T-helper 1 cell (primary cell): ENCODE measurements around the gene RUNX2.
"Not testable (repeated sequence)": the region's sequence is repeated elsewhere in the genome, so short reads cannot be mapped to it uniquely, and the experiment has no call there.

Source experiments
- DNase-seq, 5 donors: peaks; one replicate each; pipeline ENCODE4 v3.0.0-alpha.2; 2012 to 2020
- total RNA-seq, 4 donors: gene quantifications; one replicate each; lab custom pipeline; 2026; lab: John Stamatoyannopoulos, UW

RUNX2 gene
- total RNA-seq: 27.8 to 39.3 (median 33.0) reads per million in 4 donors

DNA sequence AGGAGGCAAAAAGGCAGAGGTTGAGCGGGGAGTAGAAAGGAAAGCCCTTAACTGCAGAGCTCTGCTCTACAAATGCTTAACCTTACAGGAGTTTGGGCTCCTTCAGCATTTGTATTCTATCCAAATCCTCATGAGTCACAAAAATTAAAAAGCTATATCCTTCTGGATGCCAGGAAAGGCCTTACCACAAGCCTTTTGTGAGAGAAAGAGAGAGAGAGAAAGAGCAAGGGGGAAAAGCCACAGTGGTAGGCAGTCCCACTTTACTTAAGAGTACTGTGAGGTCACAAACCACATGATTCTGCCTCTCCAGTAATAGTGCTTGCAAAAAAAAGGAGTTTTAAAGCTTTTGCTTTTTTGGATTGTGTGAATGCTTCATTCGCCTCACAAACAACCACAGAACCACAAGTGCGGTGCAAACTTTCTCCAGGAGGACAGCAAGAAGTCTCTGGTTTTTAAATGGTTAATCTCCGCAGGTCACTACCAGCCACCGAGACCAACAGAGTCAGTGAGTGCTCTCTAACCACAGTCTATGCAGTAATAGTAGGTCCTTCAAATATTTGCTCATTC, at the start of gene RUNX2:
RUNX2 (plus strand) TSS at position 375 of the 567 bp plus-strand sequence. CDS start 397 bp downstream, outside the sequence.
- DNase-seq: no peak

DNA sequence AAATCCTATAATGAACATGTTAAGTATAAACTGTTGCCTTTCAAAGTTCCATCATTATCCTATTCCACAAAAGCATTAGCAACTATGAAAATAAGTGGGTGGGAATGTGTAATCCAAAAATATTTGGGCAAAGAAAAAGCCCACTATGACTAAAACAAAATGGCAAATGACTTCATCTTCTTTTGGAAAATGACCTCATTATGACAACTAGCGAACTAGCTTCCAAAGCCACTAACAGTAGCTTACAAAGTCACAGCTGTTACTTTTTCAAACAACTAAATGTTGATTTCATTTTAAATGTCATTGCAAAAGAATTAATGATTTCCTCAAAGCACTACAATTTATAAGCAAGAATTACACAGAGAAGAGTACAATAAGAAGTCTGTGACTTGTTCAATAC, 49.8 kb upstream of the RUNX2 start:
- DNase-seq: no peak

DNA sequence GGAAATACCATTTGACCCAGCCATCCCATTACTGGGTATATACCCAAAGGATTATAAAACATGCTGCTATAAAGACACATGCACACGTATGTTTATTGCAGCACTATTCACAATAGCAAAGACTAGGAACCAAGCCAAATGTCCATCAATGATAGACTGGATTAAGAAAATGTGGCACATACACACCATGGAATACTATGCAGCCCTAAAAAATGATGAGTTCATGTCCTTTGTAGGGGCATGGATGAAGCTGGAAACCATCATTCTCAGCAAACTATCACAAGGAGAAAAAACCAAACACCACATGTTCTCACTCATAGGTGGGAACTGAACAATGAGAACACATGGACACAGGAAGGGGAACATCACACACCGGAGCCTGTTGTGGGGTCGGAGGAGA, 41.4 kb upstream of the RUNX2 start:
- not testable (repeated sequence) for DNase-seq

DNA sequence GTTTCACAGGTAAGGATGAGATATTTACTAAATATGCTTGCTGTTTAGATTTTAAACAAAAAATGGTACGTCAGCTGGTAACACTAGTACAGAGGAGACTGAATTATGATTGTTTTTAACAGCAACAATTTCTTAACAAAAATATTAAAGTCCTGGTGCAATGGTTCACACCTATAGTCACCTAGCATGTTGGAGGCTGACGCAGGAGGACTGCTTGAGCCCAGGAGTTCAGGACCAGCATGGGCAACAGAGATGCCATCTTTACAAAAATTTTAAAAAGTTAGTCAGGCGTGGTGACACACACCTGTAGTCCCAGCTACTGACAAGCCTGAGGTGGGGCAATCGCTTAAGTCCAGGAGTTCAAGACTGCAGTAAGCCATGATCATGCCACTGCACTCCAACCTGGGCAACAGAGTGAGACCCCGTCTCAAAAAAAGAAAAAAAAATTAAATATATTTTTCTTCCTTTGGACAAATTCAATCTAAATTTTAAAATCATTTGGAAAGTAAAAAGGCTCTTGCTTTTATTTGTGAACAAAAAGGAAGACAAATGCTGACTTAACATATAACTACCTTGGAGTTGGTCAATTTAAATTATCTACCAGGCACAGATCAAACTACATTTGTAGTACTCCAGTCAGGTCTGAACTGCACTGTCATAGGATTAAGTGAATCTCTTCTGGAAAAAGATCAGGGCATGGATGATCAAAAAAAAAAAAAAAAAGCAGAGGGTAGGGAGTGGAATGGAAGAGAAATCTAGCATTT, 38.2 kb upstream of the RUNX2 start:
- no peak for DNase-seq

- DNase-seq: peak in 1 of 5 donors; percentile 41
Measured at GRCh38 chr6:45293306-45293705, 34.8 kb upstream of the RUNX2 start.

DNA sequence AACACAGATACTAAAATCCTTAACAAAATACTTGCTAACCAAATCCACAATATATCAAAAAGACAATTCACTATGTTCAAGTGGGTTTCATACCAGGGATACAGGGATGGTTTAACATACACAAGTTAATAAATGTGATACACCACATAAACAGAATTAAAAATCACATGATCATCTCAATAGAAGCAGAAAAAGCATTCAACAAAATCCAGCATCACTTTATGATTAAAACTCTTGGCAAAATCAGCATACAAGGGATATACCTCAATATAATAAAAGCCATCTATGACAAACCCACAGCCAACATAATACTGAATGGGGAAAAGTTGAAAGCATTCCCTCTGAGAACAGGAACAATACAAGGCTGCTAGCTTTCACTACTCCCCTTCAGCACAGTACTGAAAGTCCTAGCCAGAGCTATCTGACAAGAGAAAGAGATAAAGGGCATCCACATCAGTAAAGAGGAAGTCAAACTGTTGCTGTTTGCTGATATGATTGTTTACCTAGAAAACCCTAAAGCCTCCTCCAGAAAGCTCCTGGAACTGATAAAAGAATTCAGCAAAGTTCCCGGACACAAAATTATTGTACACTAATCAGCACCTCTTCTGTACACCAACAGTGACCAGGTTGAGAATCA, 33.9 kb upstream of the RUNX2 start:
- not testable (repeated sequence) for DNase-seq

- no peak for DNase-seq
Measured at GRCh38 chr6:45297320-45297719, 30.8 kb upstream of the RUNX2 start.

GRCh38 chr6:45299096-45299581, 29.0 kb upstream of the RUNX2 start:
- DNase-seq: no peak

GRCh38 chr6:45300736-45301135, 27.4 kb upstream of the RUNX2 start:
- DNase-seq: no peak

DNA sequence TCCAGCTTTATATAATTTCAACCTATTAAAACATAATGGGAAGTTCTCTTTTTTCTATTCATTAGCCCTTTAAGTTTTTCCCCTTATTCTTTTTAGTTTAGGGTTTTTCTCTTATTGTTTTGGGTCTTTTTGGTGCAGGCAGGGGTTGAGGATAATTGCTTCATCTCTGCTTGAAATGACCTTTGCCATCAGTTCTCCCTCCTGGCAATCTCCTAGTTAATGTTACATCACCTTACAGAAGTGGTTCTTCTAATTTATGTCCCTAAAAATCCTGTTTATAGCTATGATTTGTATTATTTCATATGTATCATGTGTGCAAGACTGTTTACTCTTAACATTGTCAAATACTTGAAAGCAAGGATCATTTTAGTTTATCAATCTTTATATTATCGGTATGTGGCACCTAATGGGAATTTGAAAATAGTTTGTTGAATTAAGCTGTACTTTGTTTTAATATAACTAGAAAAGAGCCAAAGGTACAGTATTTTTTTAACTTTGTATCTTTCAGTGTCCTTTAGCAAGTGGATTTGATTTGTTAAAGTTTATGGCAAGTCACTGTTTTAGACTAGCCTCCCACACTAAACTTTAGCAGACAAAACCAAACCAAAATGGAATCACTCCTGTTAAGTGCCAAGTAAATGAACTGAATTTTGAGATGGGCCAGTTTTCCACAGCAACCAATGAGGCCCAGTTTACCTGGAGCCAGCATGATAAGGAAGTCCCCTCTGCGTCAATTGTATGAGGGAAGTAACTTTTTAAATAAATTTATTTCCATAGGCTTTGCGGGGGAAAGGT, 26.6 kb upstream of the RUNX2 start:
- DNase-seq: no peak

GRCh38 chr6:45302832-45303231, 25.3 kb upstream of the RUNX2 start:
- no peak for DNase-seq

- DNase-seq: no peak
Measured at GRCh38 chr6:45305546-45305945, 22.6 kb upstream of the RUNX2 start.

DNA sequence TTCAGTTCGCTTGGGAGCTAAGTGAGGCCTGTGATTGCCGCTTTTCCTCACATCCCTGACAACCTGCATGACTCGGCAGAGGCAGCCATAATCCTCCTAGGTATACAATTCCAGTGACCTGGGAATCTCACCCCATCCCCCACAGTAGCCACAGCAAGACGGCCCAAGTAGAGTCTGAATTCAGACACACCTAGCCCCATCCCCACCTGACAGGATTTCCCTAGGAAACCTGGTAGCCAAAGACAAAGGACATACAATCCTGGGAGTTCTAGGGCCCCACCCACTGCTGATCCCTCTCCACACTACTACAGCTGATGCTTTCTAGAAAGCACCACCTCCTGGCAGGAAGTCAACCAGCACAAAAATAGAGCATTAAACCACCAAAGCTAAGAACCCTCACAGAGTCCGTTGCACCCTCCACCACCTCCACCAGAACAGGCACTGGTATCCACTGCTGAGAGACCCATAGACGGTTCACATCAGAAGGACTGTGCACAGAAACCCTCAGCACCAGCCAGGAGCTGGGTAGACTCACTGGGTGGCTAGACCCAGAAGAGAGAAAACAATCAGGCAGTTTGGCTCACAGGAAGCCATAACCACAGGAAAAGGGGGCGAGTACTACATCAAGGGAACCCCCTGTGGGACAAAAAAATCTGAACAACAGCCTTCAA, 17.9 kb upstream of the RUNX2 start:
- DNase-seq: peak in 2 of 5 donors; percentile 5 to 43

DNA sequence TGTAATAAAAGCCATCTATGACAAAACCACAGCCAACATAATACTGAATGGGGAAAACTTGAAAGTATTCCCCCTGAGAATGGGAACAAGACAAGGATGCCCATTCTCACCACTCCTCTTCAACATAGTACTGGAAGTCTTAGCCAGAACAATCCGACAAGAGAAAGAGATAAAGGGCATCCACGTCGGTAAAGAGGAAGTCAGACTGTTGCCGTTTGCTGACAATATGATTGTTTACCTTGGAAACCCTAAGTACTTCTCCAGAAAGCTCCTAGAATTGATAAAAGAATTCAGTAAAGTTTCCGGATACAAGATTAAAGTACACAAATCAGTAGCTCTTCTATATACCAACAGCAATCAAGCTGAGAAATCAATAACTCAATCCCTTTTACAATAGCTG, 14.0 kb upstream of the RUNX2 start:
- DNase-seq: no peak

DNA sequence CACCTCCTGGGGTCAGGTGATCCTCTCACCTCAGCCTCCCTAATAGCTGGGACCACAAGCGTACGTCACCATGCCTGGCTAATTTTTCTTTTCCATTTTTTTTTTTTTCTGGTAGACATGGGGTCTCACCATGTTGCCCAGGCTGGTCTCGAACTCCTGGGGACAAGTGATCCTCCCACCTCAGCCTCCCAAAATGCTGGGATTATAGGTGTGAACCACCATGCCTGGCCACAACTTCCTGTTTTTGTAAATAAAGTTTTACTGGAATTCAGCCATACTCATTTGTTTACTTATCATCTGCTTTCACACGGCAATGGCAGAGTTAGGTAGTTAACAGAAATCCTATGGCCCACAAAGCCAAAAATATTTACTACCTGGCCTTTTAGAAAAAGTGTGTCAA, 7.8 kb upstream of the RUNX2 start:
- no peak for DNase-seq

GRCh38 chr6:45323656-45324224, 4.4 kb upstream of the RUNX2 start:
- DNase-seq: no peak

- no peak for DNase-seq
Measured at GRCh38 chr6:45326698-45327417, 1.3 kb upstream of the RUNX2 start.

DNA sequence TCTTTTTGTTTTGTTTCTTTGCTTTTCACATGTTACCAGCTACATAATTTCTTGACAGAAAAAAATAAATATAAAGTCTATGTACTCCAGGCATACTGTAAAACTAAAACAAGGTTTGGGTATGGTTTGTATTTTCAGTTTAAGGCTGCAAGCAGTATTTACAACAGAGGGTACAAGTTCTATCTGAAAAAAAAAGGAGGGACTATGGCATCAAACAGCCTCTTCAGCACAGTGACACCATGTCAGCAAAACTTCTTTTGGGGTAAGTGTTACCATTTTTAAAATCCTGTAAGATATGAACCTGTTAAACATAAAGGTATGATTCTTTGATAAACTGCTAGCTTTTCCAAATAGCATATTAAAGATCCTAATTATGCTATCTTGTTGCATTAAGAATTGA, 393 bp downstream of the RUNX2 start:
- no peak for DNase-seq

DNA sequence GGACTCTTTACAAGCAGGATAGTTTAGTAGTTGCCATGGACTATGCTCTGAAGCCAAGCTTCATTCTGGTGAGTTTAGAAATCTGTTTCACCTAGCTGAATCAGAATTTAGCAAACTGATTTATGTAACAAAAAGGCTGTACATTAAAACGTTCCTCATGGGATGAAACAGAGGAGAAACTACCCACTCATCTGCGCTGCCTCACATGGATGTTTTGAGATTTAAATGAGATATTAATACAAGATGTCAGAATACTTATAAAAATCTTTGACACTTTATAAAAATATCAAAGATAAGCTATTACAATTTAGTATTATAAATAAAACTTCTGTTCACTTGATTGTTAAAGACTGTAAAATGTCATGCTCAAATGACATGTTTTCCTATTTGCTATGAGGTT, 16.8 kb downstream of the RUNX2 start:
- no peak for DNase-seq

- no peak for DNase-seq
Measured at GRCh38 chr6:45350186-45350710, 22.1 kb downstream of the RUNX2 start.

- DNase-seq: no peak
Measured at GRCh38 chr6:45351076-45351475, 22.9 kb downstream of the RUNX2 start.
